CD4-positive, CD25-positive, alpha-beta regulatory T cell (primary cell): ENCODE measurements around the gene MTHFD1L. TPM values are rescaled to one million over a fixed set of nuclear protein-coding genes. Genes with fewer than 3 reads are reported as not detected.

ENCODE experiments used
- ATAC-seq, 2 donors: fragments of 150-1000 bp; cut with Tn5 transposase; one replicate each; pipeline ENCODE4 v1.10.0; 2021; ENCODE audit warnings: low read depth in 2 of 2, moderate number of reproducible peaks in 2 of 2, moderate library complexity in 1 of 2
- DNase-seq, 3 donors: peaks; one replicate each; pipeline versions ENCODE4 v3.0.0 to v3.0.0-alpha.2; 2012 to 2022; ENCODE audit warnings: mixed read lengths in 1 of 3
- H3K27ac ChIP-seq: one replicate; pipeline ENCODE4 v1.7.0; 2013; ENCODE audit warnings: mild to moderate bottlenecking, low read length; ENCODE audit not compliant: insufficient read depth, poor library complexity, severe bottlenecking
- H3K27me3 ChIP-seq: one replicate; pipeline ENCODE4 v1.7.0; 2013; ENCODE audit warnings: low read length; ENCODE audit not compliant: control insufficient read depth, insufficient read depth
- H3K36me3 ChIP-seq: one replicate; pipeline ENCODE4 v1.7.0; 2013; ENCODE audit warnings: mild to moderate bottlenecking, low read length, moderate library complexity; ENCODE audit not compliant: control insufficient read depth, insufficient read depth
- H3K4me1 ChIP-seq: 2 replicates; pipeline ENCODE4 v1.7.0; 2013; ENCODE audit warnings: mild to moderate bottlenecking, low read length; ENCODE audit not compliant: insufficient read depth, control insufficient read depth, poor library complexity, severe bottlenecking
- H3K4me3 ChIP-seq: one replicate; pipeline ENCODE4 v1.7.0; 2013; ENCODE audit warnings: low read depth, mild to moderate bottlenecking, low read length, moderate library complexity
- H3K9me3 ChIP-seq, 2 experiments: 1 replicate in 1 of 2; 2 replicates in 1 of 2; pipeline ENCODE4 v1.7.0; 2013; ENCODE audit warnings: low read length in 2 of 2, mild to moderate bottlenecking in 1 of 2, moderate library complexity in 1 of 2; ENCODE audit not compliant: control insufficient read depth in 2 of 2
- H3K27ac Mint-ChIP-seq, 3 donors: one replicate each; pipeline ENCODE4 v1.8.0; 2020 to 2022; ENCODE audit warnings: mild to moderate bottlenecking in 3 of 3, mixed read lengths in 3 of 3, moderate library complexity in 2 of 3
- H3K27me3 Mint-ChIP-seq: one replicate; pipeline ENCODE4 v1.8.0; 2022; ENCODE audit warnings: mild to moderate bottlenecking, mixed read lengths
- H3K36me3 Mint-ChIP-seq: one replicate; pipeline ENCODE4 v1.8.0; 2020; ENCODE audit warnings: mixed read lengths
- H3K4me1 Mint-ChIP-seq, 4 donors: one replicate each; pipeline ENCODE4 v1.8.0; 2020 to 2022; ENCODE audit warnings: mixed read lengths in 4 of 4, mild to moderate bottlenecking in 1 of 4
- H3K4me3 Mint-ChIP-seq, 4 donors: one replicate each; pipeline ENCODE4 v1.8.0; 2020 to 2022; ENCODE audit warnings: mild to moderate bottlenecking in 4 of 4, mixed read lengths in 4 of 4, moderate library complexity in 3 of 4
- H3K9me3 Mint-ChIP-seq, 7 donors: one replicate each; pipeline ENCODE4 v1.8.0; 2020 to 2022; ENCODE audit warnings: mixed read lengths in 7 of 7, mild to moderate bottlenecking in 3 of 7, moderate library complexity in 2 of 7
- polyA plus RNA-seq, 4 donors: library from polyadenylated mRNA; unstranded; fragments of 300-500 nt; fragmentation: Illumina TruSeq; gene quantifications; one replicate each; pipeline ENCODE4 v1.2.3, GENCODE V29; 2021
- total RNA-seq: library from RNA; stranded (reverse); gene quantifications from one replicate; pipeline ENCODE4 v1.2.3, GENCODE V29; 2022

Gene MTHFD1L
- total and polyA plus RNA-seq, 5 donors from 2014 or later = 2.0 to 11.1 (median 3.4) TPM

- peaks cover 17% of the 10 kb centered on the region for H3K36me3 Mint-ChIP-seq
- no peak overlapping the region for H3K27ac ChIP-seq
- no peaks in the 10 kb centered on the region for H3K4me1 ChIP-seq
- H3K27ac Mint-ChIP-seq = peak overlapping the region in 1 of 3 donors; percentile 74
- no peak overlapping the region for H3K4me3 Mint-ChIP-seq
- H3K27me3 ChIP-seq = no peaks in the 10 kb centered on the region
- H3K9me3 ChIP-seq = no peaks in the 10 kb centered on the region
- ATAC-seq (no peak), DNase-seq (no peak)
- peaks cover 0 to 2% (median 0%) of the 10 kb centered on the region in 4 donors for H3K4me1 Mint-ChIP-seq
- H3K9me3 Mint-ChIP-seq = no peaks in the 10 kb centered on the region
- no peaks in the 10 kb centered on the region for H3K36me3 ChIP-seq
- no peak overlapping the region for H3K4me3 ChIP-seq
- no peaks in the 10 kb centered on the region for H3K27me3 Mint-ChIP-seq
Measured at GRCh38 chr6:150967381-150967780, 101.9 kb downstream of the MTHFD1L start.

GRCh38 chr6:150967910-150968309 is 102.4 kb downstream of the MTHFD1L start:
- no peaks in the 10 kb centered on the region for H3K27me3 Mint-ChIP-seq

GRCh38 chr6:150969901-150970300 is 104.4 kb downstream of the MTHFD1L start:
- H3K27ac Mint-ChIP-seq = no peak overlapping the region
- H3K9me3 ChIP-seq = no peaks in the 10 kb centered on the region
- peaks cover 3% of the 10 kb centered on the region for H3K36me3 ChIP-seq
- no peak overlapping the region for H3K4me3 ChIP-seq
- no peak overlapping the region for H3K4me3 Mint-ChIP-seq
- H3K9me3 Mint-ChIP-seq = peaks cover 0 to 1% (median 0%) of the 10 kb centered on the region in 7 donors
- H3K36me3 Mint-ChIP-seq = peaks cover 20% of the 10 kb centered on the region
- no peaks in the 10 kb centered on the region for H3K27me3 Mint-ChIP-seq
- DNase-seq = no peak
- no peaks in the 10 kb centered on the region for H3K27me3 ChIP-seq
- H3K4me1 ChIP-seq = no peaks in the 10 kb centered on the region
- peaks cover 0 to 5% (median 0%) of the 10 kb centered on the region in 4 donors for H3K4me1 Mint-ChIP-seq
- ATAC-seq = no peak
- no peak overlapping the region for H3K27ac ChIP-seq

More at GRCh38 chr6:150967910-150968309, 102.4 kb downstream of the MTHFD1L start:
- Histone ChIP-seq H3K4me3 (no peak overlapping the region), H3K9me3 (no peaks in the 10 kb centered on the region), H3K27ac (no peak overlapping the region), H3K27me3 (no peaks in the 10 kb centered on the region), H3K36me3 (no peaks in the 10 kb centered on the region), H3K4me1 (no peaks in the 10 kb centered on the region)
- Mint-ChIP-seq H3K4me1 (peaks cover 0 to 5% (median 0%) of the 10 kb centered on the region in 4 donors), H3K9me3 (peaks cover 0 to 1% (median 0%) of the 10 kb centered on the region in 7 donors), H3K27ac (peak overlapping the region in 2 of 3 donors; percentile 74), H3K4me3 (no peak overlapping the region), H3K36me3 (peaks cover 17% of the 10 kb centered on the region)
- ATAC-seq (no peak), DNase-seq (no peak)

- Histone ChIP-seq H3K4me3 (no peak overlapping the region), H3K9me3 (no peaks in the 10 kb centered on the region), H3K36me3 (peaks cover 3% of the 10 kb centered on the region), H3K4me1 (no peaks in the 10 kb centered on the region), H3K27me3 (no peaks in the 10 kb centered on the region), H3K27ac (no peak overlapping the region)
- H3K36me3 Mint-ChIP-seq = peaks cover 17% of the 10 kb centered on the region
- no peak overlapping the region for H3K27ac Mint-ChIP-seq
- H3K4me3 Mint-ChIP-seq = no peak overlapping the region
- H3K4me1 Mint-ChIP-seq = peaks cover 0 to 2% (median 0%) of the 10 kb centered on the region in 4 donors
- DNase-seq = no peak
- H3K27me3 Mint-ChIP-seq = no peaks in the 10 kb centered on the region
- peaks cover 0 to 1% (median 0%) of the 10 kb centered on the region in 7 donors for H3K9me3 Mint-ChIP-seq
- no peak for ATAC-seq
Measured at GRCh38 chr6:150971219-150971618, 105.7 kb downstream of the MTHFD1L start.

GRCh38 chr6:150975136-150975535 is 109.6 kb downstream of the MTHFD1L start:
- Histone ChIP-seq H3K4me1 (no peaks in the 10 kb centered on the region), H3K9me3 (no peaks in the 10 kb centered on the region), H3K4me3 (no peak overlapping the region), H3K27ac (no peak overlapping the region), H3K27me3 (no peaks in the 10 kb centered on the region), H3K36me3 (peaks cover 3% of the 10 kb centered on the region)
- ATAC-seq = no peak
- Mint-ChIP-seq H3K4me3 (no peak overlapping the region), H3K4me1 (peaks cover 0 to 2% (median 0%) of the 10 kb centered on the region in 4 donors), H3K9me3 (peaks cover 0 to 1% (median 0%) of the 10 kb centered on the region in 7 donors), H3K27ac (no peak overlapping the region), H3K27me3 (no peaks in the 10 kb centered on the region), H3K36me3 (peaks cover 7% of the 10 kb centered on the region)
- DNase-seq = no peak

GRCh38 chr6:150977281-150977680 is 111.8 kb downstream of the MTHFD1L start:
- peaks cover 7% of the 10 kb centered on the region for H3K36me3 Mint-ChIP-seq
- no peak overlapping the region for H3K27ac Mint-ChIP-seq
- H3K27me3 ChIP-seq = no peaks in the 10 kb centered on the region
- peaks cover 0 to 2% (median 0%) of the 10 kb centered on the region in 4 donors for H3K4me1 Mint-ChIP-seq
- no peak overlapping the region for H3K4me3 Mint-ChIP-seq
- no peaks in the 10 kb centered on the region for H3K4me1 ChIP-seq
- no peak for DNase-seq
- no peaks in the 10 kb centered on the region for H3K9me3 ChIP-seq
- peaks cover 3% of the 10 kb centered on the region for H3K36me3 ChIP-seq
- peaks cover 0 to 1% (median 0%) of the 10 kb centered on the region in 7 donors for H3K9me3 Mint-ChIP-seq
- ATAC-seq = no peak
- H3K27ac ChIP-seq = no peak overlapping the region
- H3K4me3 ChIP-seq = no peak overlapping the region
- H3K27me3 Mint-ChIP-seq = no peaks in the 10 kb centered on the region

- H3K27me3 Mint-ChIP-seq = no peaks in the 10 kb centered on the region
- peaks cover 7% of the 10 kb centered on the region for H3K36me3 Mint-ChIP-seq
- ATAC-seq = no peak
- no peaks in the 10 kb centered on the region for H3K4me1 Mint-ChIP-seq
- H3K4me3 ChIP-seq = no peak overlapping the region
- H3K27me3 ChIP-seq = no peaks in the 10 kb centered on the region
- no peak overlapping the region for H3K4me3 Mint-ChIP-seq
- no peaks in the 10 kb centered on the region for H3K4me1 ChIP-seq
- no peaks in the 10 kb centered on the region for H3K9me3 ChIP-seq
- DNase-seq = no peak
- no peaks in the 10 kb centered on the region for H3K36me3 ChIP-seq
- H3K27ac ChIP-seq = no peak overlapping the region
- H3K27ac Mint-ChIP-seq = peak overlapping the region in 1 of 3 donors; percentile 33
- H3K9me3 Mint-ChIP-seq = no peaks in the 10 kb centered on the region
Measured at GRCh38 chr6:150978624-150979023, 113.1 kb downstream of the MTHFD1L start.

GRCh38 chr6:150979826-150980350 is 114.4 kb downstream of the MTHFD1L start:
- ATAC-seq (no peak), DNase-seq (no peak)
- Mint-ChIP-seq H3K4me3 (no peak overlapping the region), H3K27ac (no peak overlapping the region), H3K4me1 (no peaks in the 10 kb centered on the region), H3K27me3 (no peaks in the 10 kb centered on the region), H3K36me3 (peaks cover 4% of the 10 kb centered on the region), H3K9me3 (no peaks in the 10 kb centered on the region)
- H3K36me3 ChIP-seq = no peaks in the 10 kb centered on the region
- H3K27me3 ChIP-seq = no peaks in the 10 kb centered on the region
- H3K4me3 ChIP-seq = no peak overlapping the region
- no peak overlapping the region for H3K27ac ChIP-seq
- H3K9me3 ChIP-seq = no peaks in the 10 kb centered on the region
- no peaks in the 10 kb centered on the region for H3K4me1 ChIP-seq
